HepG2 (cell line): ENCODE data around the gene DNASE1L2. TPM values are rescaled to one million over a fixed set of nuclear protein-coding genes. Genes with fewer than 3 reads are reported as not detected.

Experiments used
- CC2D1A ChIP-seq: sonication (generic); formaldehyde crosslinking; IDR thresholded peaks from 2 replicates; pipeline ENCODE4 v1.8.1; 2023; ENCODE audit warnings: mild to moderate bottlenecking, missing genetic modification reagents
- DNMT1 ChIP-seq: sonication (generic); formaldehyde crosslinking; IDR thresholded peaks from 2 replicates; pipeline ENCODE4 v1.5.1; 2020; ENCODE audit warnings: mild to moderate bottlenecking, missing genetic modification reagents
- FOXA3 ChIP-seq: IDR thresholded peaks from 2 replicates; pipeline ENCODE4 v1.6.1; 2016; ENCODE audit warnings: missing genetic modification reagents, missing compliant biosample characterization
- FOXK2 ChIP-seq: fragments of 450-650 bp; IDR thresholded peaks from 2 replicates; pipeline ENCODE4 v1.6.1; 2016
- HIVEP1 ChIP-seq: sonication (generic); formaldehyde crosslinking; IDR thresholded peaks from 2 replicates; pipeline ENCODE4 v1.4.0; 2020; ENCODE audit warnings: mild to moderate bottlenecking, missing genetic modification reagents
- JUNB ChIP-seq: sonication (generic); formaldehyde crosslinking; IDR thresholded peaks from 2 replicates; pipeline ENCODE4 v1.8.0; 2022; ENCODE audit warnings: missing genetic modification reagents, mild to moderate bottlenecking, borderline replicate concordance
- MED8 ChIP-seq: sonication (generic); formaldehyde crosslinking; IDR thresholded peaks from 2 replicates; pipeline ENCODE4 v1.8.1; 2023; ENCODE audit warnings: mild to moderate bottlenecking, missing genetic modification reagents; ENCODE audit not compliant: insufficient replicate concordance
- MNT ChIP-seq: fragments of 450-650 bp; IDR thresholded peaks from 2 replicates; pipeline ENCODE4 v1.6.1; 2016
- RFXANK ChIP-seq: IDR thresholded peaks from 2 replicates; pipeline ENCODE4 v1.6.1; 2016
- STAT5B ChIP-seq: sonication (generic); formaldehyde crosslinking; IDR thresholded peaks from 2 replicates; pipeline ENCODE4 v1.4.0; 2020; ENCODE audit warnings: missing genetic modification reagents
- ZBTB10 ChIP-seq: sonication (generic); formaldehyde crosslinking; IDR thresholded peaks from 2 replicates; pipeline ENCODE4 v1.4.0; 2020; ENCODE audit warnings: missing genetic modification reagents, borderline replicate concordance
- ZNF143 ChIP-seq: sonication (generic); formaldehyde crosslinking; IDR thresholded peaks from 2 replicates; pipeline ENCODE4 v1.4.0; 2020; ENCODE audit warnings: missing genetic modification reagents
- ZNF160 ChIP-seq: sonication (generic); formaldehyde crosslinking; IDR thresholded peaks from 2 replicates; pipeline ENCODE4 v1.8.0; 2022; ENCODE audit warnings: mild to moderate bottlenecking, inconsistent platforms, missing genetic modification reagents
- ZNF710 ChIP-seq: sonication (generic); formaldehyde crosslinking; IDR thresholded peaks from 2 replicates; pipeline ENCODE4 v1.5.0; 2020; ENCODE audit warnings: mild to moderate bottlenecking, missing genetic modification reagents, borderline replicate concordance
- ZNF766 ChIP-seq: sonication (generic); formaldehyde crosslinking; IDR thresholded peaks from 2 replicates; pipeline ENCODE4 v1.5.0; 2020; ENCODE audit warnings: missing genetic modification reagents, borderline replicate concordance
- ZNF780A ChIP-seq: sonication (generic); formaldehyde crosslinking; IDR thresholded peaks from 2 replicates; pipeline ENCODE4 v1.8.0; 2022; ENCODE audit warnings: mild to moderate bottlenecking, missing genetic modification reagents, moderate library complexity
- polyA plus RNA-seq, 8 experiments: library from polyadenylated mRNA; depleted of rRNA in 3 of 8; stranded (reverse) in 7 of 8; unstranded in 1 of 8; fragments of >200 nt; fragmentation: Illumina TruSeq in 4 of 8; extraction: Trizol in 4 of 8; gene quantifications; 2 replicates each; pipeline versions ENCODE4 v1.2.1 to v1.2.3, GENCODE V29; 2011 to 2016; ENCODE audit warnings: low read depth in 4 of 8, missing spikeins in 1 of 8, mixed read lengths in 1 of 8; ENCODE audit not compliant: insufficient read depth in 1 of 8
- total RNA-seq, 5 experiments: library from RNA; depleted of rRNA; stranded (reverse); fragments of >200 nt; fragmentation: Illumina TruSeq; extraction: Trizol; gene quantifications; 2 replicates each; pipeline ENCODE4 v1.2.3, GENCODE V29; 2016; ENCODE audit warnings: low read depth in 1 of 5
- TF ChIP-seq, protein P1 (sequence below): sonication (generic); formaldehyde crosslinking; conservative IDR thresholded peaks from 2 replicates; pipeline ENCODE4 v1.8.0; 2022; ENCODE audit warnings: mild to moderate bottlenecking, moderate library complexity, missing genetic modification reagents
- TF ChIP-seq, protein P2 (sequence below): sonication (generic); formaldehyde crosslinking; IDR thresholded peaks from 2 replicates; pipeline ENCODE4 v1.5.1; 2020; ENCODE audit warnings: mild to moderate bottlenecking, missing genetic modification reagents, borderline replicate concordance

The DNASE1L2 gene
- total and polyA plus RNA-seq, 2 of the 13 experiments (the other 11 are each of a cell fraction or from before 2014, with no cell fraction given), result 0.44 to 0.50 TPM

- no peak for TF ChIP-seq MED8 (CRISPR knock-in tag)
- TF ChIP-seq STAT5B, result no peak
- no peak for TF ChIP-seq DNMT1 (CRISPR knock-in tag)
- TF ChIP-seq, protein P1, sequence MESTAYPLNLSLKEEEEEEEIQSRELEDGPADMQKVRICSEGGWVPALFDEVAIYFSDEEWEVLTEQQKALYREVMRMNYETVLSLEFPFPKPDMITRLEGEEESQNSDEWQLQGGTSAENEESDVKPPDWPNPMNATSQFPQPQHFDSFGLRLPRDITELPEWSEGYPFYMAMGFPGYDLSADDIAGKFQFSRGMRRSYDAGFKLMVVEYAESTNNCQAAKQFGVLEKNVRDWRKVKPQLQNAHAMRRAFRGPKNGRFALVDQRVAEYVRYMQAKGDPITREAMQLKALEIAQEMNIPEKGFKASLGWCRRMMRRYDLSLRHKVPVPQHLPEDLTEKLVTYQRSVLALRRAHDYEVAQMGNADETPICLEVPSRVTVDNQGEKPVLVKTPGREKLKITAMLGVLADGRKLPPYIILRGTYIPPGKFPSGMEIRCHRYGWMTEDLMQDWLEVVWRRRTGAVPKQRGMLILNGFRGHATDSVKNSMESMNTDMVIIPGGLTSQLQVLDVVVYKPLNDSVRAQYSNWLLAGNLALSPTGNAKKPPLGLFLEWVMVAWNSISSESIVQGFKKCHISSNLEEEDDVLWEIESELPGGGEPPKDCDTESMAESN (CRISPR knock-in tag), result 0 out of 2 replicates have a peak, but pooled peaks have one; percentile 55
- TF ChIP-seq FOXA3, result no peak
- no peak for TF ChIP-seq JUNB
- TF ChIP-seq, protein P2, sequence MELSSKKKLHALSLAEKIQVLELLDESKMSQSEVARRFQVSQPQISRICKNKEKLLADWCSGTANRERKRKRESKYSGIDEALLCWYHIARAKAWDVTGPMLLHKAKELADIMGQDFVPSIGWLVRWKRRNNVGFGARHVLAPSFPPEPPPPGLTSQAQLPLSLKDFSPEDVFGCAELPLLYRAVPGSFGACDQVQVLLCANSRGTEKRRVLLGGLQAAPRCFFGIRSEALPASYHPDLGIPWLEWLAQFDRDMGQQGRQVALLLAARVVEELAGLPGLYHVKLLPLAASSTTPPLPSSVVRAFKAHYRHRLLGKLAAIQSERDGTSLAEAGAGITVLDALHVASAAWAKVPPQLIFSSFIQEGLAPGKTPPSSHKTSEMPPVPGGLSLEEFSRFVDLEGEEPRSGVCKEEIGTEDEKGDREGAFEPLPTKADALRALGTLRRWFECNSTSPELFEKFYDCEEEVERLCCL, result no peak
- TF ChIP-seq HIVEP1 (CRISPR knock-in tag), result no peak
- TF ChIP-seq FOXK2, result no peak
- no peak for TF ChIP-seq CC2D1A
- no peak for TF ChIP-seq ZNF766 (CRISPR knock-in tag)
- TF ChIP-seq ZNF710 (CRISPR knock-in tag), result no peak
- no peak for TF ChIP-seq ZBTB10 (CRISPR knock-in tag)
- TF ChIP-seq RFXANK (CRISPR knock-in tag), result no peak
- TF ChIP-seq ZNF143, result no peak
- TF ChIP-seq ZNF160 (CRISPR knock-in tag), result no peak
- TF ChIP-seq MNT, result 0 out of 2 replicates have a peak, but pooled peaks have one; percentile 18
- no peak for TF ChIP-seq ZNF780A (CRISPR knock-in tag)
Observed at GRCh38 chr16:2190002-2190658, 46.1 kb upstream of the DNASE1L2 start (continued).
